ENCODE measurements around the gene PIK3C2A. TPM values are rescaled to one million over a fixed set of nuclear protein-coding genes. Genes with fewer than 3 reads are reported as not detected.

Gene PIK3C2A
- total and polyA plus RNA-seq, 10 of the 15 experiments (the other 5 are each of a cell fraction or from before 2014, with no cell fraction given) = 1.6 to 20.6 (median 9.1) TPM

DNA sequence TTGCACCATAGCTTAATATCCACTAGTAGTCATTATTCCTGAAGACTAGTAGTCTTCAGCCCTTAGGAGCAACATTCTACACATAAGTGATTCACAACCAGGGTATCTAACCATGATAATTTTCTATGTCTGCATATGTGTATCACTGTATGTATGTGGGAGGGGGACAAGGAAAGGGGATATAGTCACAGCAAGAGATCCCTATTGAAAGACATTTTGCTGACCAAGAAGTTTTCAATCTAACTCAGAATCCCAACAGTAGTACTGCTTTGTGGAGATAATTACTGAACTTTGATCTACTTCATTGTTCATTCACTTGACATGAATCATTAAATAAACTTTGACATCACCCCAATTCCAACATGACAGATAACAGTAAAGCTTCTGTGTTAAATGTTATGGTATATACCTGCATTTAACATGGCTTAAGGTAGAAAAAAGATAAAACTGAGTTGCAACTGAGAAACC, 10.3 kb downstream of the PIK3C2A start:
- intact Hi-C loops (cut with micrococcal nuclease; ENCODE audit: unreplicated experiment) = no loop called here
- FAIRE-seq = no peak
- SMC1A ChIA-PET (ENCODE audit: uncharacterized antibody, unreplicated experiment) = interaction anchor here (0.7 kb wide), 1 partner anchor 9 kb away, joined by 3 read pairs; no protein-coding TSS in a partner anchor
- CTCF ChIA-PET = interaction anchor here (1.4 to 1.5 kb wide), 2 partner anchors 12 to 26 kb away, joined by 3 read pairs; no protein-coding TSS in a partner anchor
- Histone ChIP-seq H3K27ac (ENCODE audit: control insufficient read depth, insufficient read depth) (no peak overlapping the region), H3K36me3 (ENCODE audit: control insufficient read depth in 2 of 2, insufficient read depth in 2 of 2, low read length in 1 of 2) (peaks cover 2 to 9% of the 10 kb centered on the region in 2 experiments), H3K9ac (ENCODE audit: control insufficient read depth, insufficient read depth, low read length) (no peak overlapping the region), H3K4me1 (ENCODE audit: control insufficient read depth, insufficient read depth, low read length) (no peaks in the 10 kb centered on the region), H3K27me3 (replicated peaks in 1 of 2; ENCODE audit: control insufficient read depth in 2 of 2, insufficient read depth in 2 of 2, low read length in 1 of 2) (no peaks in the 10 kb centered on the region), H2AFZ (ENCODE audit: control insufficient read depth, low read depth, low read length) (no peak overlapping the region), H3K9me3 (replicated peaks; ENCODE audit: control insufficient read depth, insufficient read depth, low read length) (no peaks in the 10 kb centered on the region), H3K79me2 (ENCODE audit: control insufficient read depth, insufficient read depth, low read length) (peaks cover 11% of the 10 kb centered on the region), H3K4me3 (no peak overlapping the region), H3K4me2 (ENCODE audit: control insufficient read depth, insufficient read depth) (no peak overlapping the region), H4K20me1 (ENCODE audit: control insufficient read depth, insufficient read depth) (no peaks in the 10 kb centered on the region)
- ATAC-seq = no peak
- no peak for DNase-seq (ENCODE audit: low read depth, low spot score)
- in situ Hi-C loops (cut with MboI) = no loop called here
- TF ChIP-seq SRF (IDR thresholded peaks at IDR 0.05; ENCODE audit: low read depth in 2 of 2, low read length in 2 of 2) = no peak
- TF ChIP-seq KAT2A (conservative IDR thresholded peaks at IDR 0.05; ENCODE audit: control insufficient read depth, low read depth, low read length) = no peak
- TF ChIP-seq CHD1 (IDR thresholded peaks at IDR 0.05; ENCODE audit: low read depth, low read length) = no peak
- TF ChIP-seq, protein P1, sequence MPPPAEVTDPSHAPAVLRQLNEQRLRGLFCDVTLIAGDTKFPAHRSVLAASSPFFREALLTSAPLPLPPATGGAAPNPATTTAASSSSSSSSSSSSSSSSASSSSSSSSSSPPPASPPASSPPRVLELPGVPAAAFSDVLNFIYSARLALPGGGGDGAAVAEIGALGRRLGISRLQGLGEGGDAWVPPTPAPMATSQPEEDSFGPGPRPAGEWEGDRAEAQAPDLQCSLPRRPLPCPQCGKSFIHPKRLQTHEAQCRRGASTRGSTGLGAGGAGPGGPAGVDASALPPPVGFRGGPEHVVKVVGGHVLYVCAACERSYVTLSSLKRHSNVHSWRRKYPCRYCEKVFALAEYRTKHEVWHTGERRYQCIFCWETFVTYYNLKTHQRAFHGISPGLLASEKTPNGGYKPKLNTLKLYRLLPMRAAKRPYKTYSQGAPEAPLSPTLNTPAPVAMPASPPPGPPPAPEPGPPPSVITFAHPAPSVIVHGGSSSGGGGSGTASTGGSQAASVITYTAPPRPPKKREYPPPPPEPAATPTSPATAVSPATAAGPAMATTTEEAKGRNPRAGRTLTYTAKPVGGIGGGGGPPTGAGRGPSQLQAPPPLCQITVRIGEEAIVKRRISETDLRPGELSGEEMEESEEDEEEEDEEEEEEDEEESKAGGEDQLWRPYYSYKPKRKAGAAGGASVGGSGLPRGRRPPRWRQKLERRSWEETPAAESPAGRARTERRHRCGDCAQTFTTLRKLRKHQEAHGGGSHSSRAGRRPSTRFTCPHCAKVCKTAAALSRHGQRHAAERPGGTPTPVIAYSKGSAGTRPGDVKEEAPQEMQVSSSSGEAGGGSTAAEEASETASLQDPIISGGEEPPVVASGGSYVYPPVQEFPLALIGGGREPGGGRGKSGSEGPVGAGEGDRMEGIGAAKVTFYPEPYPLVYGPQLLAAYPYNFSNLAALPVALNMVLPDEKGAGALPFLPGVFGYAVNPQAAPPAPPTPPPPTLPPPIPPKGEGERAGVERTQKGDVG (CRISPR knock-in tag; IDR thresholded peaks at IDR 0.05) = no peak
- no peak for TF ChIP-seq TCF3 (IDR thresholded peaks at IDR 0.05; ENCODE audit: borderline replicate concordance, insufficient read depth, low read depth, low read length)
- no peak for TF ChIP-seq RUNX3 (IDR thresholded peaks at IDR 0.05; ENCODE audit: low read length)
- TF ChIP-seq EED (IDR thresholded peaks at IDR 0.05; ENCODE audit: low read depth) = no peak
- TF ChIP-seq, protein P2, sequence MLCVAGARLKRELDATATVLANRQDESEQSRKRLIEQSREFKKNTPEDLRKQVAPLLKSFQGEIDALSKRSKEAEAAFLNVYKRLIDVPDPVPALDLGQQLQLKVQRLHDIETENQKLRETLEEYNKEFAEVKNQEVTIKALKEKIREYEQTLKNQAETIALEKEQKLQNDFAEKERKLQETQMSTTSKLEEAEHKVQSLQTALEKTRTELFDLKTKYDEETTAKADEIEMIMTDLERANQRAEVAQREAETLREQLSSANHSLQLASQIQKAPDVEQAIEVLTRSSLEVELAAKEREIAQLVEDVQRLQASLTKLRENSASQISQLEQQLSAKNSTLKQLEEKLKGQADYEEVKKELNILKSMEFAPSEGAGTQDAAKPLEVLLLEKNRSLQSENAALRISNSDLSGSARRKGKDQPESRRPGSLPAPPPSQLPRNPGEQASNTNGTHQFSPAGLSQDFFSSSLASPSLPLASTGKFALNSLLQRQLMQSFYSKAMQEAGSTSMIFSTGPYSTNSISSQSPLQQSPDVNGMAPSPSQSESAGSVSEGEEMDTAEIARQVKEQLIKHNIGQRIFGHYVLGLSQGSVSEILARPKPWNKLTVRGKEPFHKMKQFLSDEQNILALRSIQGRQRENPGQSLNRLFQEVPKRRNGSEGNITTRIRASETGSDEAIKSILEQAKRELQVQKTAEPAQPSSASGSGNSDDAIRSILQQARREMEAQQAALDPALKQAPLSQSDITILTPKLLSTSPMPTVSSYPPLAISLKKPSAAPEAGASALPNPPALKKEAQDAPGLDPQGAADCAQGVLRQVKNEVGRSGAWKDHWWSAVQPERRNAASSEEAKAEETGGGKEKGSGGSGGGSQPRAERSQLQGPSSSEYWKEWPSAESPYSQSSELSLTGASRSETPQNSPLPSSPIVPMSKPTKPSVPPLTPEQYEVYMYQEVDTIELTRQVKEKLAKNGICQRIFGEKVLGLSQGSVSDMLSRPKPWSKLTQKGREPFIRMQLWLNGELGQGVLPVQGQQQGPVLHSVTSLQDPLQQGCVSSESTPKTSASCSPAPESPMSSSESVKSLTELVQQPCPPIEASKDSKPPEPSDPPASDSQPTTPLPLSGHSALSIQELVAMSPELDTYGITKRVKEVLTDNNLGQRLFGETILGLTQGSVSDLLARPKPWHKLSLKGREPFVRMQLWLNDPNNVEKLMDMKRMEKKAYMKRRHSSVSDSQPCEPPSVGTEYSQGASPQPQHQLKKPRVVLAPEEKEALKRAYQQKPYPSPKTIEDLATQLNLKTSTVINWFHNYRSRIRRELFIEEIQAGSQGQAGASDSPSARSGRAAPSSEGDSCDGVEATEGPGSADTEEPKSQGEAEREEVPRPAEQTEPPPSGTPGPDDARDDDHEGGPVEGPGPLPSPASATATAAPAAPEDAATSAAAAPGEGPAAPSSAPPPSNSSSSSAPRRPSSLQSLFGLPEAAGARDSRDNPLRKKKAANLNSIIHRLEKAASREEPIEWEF (IDR thresholded peaks at IDR 0.05; ENCODE audit: insufficient replicate concordance, low read depth, low read length) = no peak
- no peak for TF ChIP-seq GABPA (IDR thresholded peaks at IDR 0.05; ENCODE audit: low read depth)
- no peak for TF ChIP-seq EZH2 (IDR thresholded peaks at IDR 0.05; ENCODE audit: borderline replicate concordance, control insufficient read depth, low read depth, low read length)
- no peak for TF ChIP-seq SIN3A (IDR thresholded peaks at IDR 0.05; ENCODE audit: low read depth, low read length)
- no TSS peak for BruUV-seq (replicated peaks)
- RAD21 ChIA-PET (ENCODE audit: unreplicated experiment) = no interaction called here
- POLR2A ChIA-PET = interaction anchor here (1.0 kb wide), 1 partner anchor 11 kb away, joined by 3 read pairs; the partner anchor contains the start of gene PIK3C2A

All from GM12878 (cell line).